Cardiac muscle cell (in vitro differentiated cells and primary cell): ENCODE results near the gene WFDC12. TPM values are rescaled to one million over a fixed set of nuclear protein-coding genes. Genes with fewer than 3 reads are reported as not detected.
A peak's percentile ranks its signal among the peaks of the same experiment; 100 is the strongest.

Experiments used
- DNase-seq, 2 donors: peaks; one replicate each; pipeline versions ENCODE4 v3.0.0 to v3.0.0-alpha.2; 2010 to 2017; ENCODE audit warnings: low read depth in 1 of 2, low spot score in 1 of 2
- H3K27ac ChIP-seq: fragments of 200-600 bp; sonication (generic); 2 replicates; pipeline ENCODE4 v1.5.1; 2016
- H3K27me3 ChIP-seq: fragments of 200-600 bp; sonication (generic); 2 replicates; pipeline ENCODE4 v1.6.0; 2016; ENCODE audit warnings: control low read depth
- H3K36me3 ChIP-seq: fragments of 200-600 bp; sonication (generic); 2 replicates; pipeline ENCODE4 v1.5.1; 2016; ENCODE audit warnings: control low read depth
- H3K4me1 ChIP-seq: fragments of 200-600 bp; sonication (generic); 2 replicates; pipeline ENCODE4 v1.8.1; 2017; ENCODE audit warnings: low read depth, mild to moderate bottlenecking, mixed run types
- H3K4me3 ChIP-seq: fragments of 200-600 bp; sonication (generic); 2 replicates; pipeline ENCODE4 v1.5.1; 2016; ENCODE audit warnings: mild to moderate bottlenecking
- H3K9me3 ChIP-seq: fragments of 200-600 bp; sonication (generic); 2 replicates; pipeline ENCODE4 v1.5.1; 2017; ENCODE audit warnings: low read depth, mild to moderate bottlenecking, control low read depth
- CTCF ChIP-seq: IDR thresholded peaks from 2 replicates; pipeline ENCODE4 v1.5.1; 2012; ENCODE audit warnings: low read depth, mild to moderate bottlenecking, low read length
- polyA plus RNA-seq: library from polyadenylated mRNA; unstranded; fragments of >200 nt; fragmentation: Nextera tagmentation; extraction: Ambion mirVana; gene quantifications from 2 replicates; pipeline ENCODE4 v1.2.1, GENCODE V29; 2016
- total RNA-seq: library from RNA; depleted of rRNA; stranded (reverse); fragments of >200 nt; gene quantifications from 2 replicates; pipeline ENCODE4 v1.2.3, GENCODE V29; 2016

Gene WFDC12
- total and polyA plus RNA-seq, 2 experiments from 2014 or later, result not detected

DNA sequence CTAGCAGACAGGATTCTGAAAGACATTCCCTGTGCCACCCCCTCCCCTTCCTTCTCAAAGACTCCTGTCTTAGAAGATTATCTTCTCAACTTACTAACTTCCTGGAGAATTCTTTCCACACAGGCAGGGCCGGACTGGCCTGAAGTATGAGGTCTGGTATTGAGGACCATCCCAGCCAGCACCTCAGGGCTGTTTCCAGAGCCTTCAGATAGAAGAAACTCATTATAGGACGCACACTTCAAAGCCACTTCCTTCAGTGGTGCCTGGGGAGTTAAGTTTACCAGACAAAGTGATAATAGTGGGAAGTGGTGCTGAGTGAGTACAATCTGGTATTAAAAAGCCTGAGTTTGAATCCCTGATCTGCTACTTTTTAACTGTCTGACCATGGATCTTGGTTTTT is 39.0 kb downstream of the WFDC12 start:
- no peak for TF ChIP-seq CTCF
- H3K4me1 ChIP-seq, result no peaks in the 10 kb centered on the region
- H3K4me3 ChIP-seq, result no peak overlapping the region
- H3K27me3 ChIP-seq, result no peaks in the 10 kb centered on the region
- no peak overlapping the region for H3K27ac ChIP-seq
- no peak for DNase-seq
- no peaks in the 10 kb centered on the region for H3K36me3 ChIP-seq
- no peaks in the 10 kb centered on the region for H3K9me3 ChIP-seq

GRCh38 chr20:45083127-45083526 is 41.1 kb downstream of the WFDC12 start:
- Histone ChIP-seq H3K4me1 (no peaks in the 10 kb centered on the region), H3K27ac (no peak overlapping the region), H3K36me3 (no peaks in the 10 kb centered on the region), H3K4me3 (no peak overlapping the region), H3K27me3 (no peaks in the 10 kb centered on the region), H3K9me3 (no peaks in the 10 kb centered on the region)
- no peak for DNase-seq
- TF ChIP-seq CTCF, result no peak

DNA sequence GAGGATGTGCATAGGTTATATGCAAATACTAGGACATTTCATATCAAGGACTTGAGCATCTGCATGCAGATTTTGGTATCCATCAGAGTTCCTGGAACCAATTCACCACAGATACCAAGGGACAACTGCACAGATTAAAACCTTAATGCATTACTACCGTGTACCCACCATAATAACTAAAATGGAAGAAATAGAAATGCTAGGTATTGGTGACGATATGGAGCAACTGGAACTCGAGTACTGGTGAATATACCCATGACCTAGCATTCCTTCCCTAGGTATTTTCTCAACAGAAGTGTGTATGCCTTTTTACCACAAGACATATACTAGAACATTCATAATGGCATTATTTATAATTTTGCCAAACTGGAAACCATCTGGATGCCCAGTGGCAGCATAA is 41.8 kb downstream of the WFDC12 start:
- Histone ChIP-seq H3K4me1 (no peaks in the 10 kb centered on the region), H3K4me3 (no peak overlapping the region), H3K36me3 (peaks cover 4% of the 10 kb centered on the region), H3K27me3 (no peaks in the 10 kb centered on the region), H3K27ac (no peak overlapping the region), H3K9me3 (no peaks in the 10 kb centered on the region)
- TF ChIP-seq CTCF, result no peak
- no peak for DNase-seq

GRCh38 chr20:45080867-45081624 is 43.2 kb downstream of the WFDC12 start:
- peaks cover 4% of the 10 kb centered on the region for H3K36me3 ChIP-seq
- no peak overlapping the region for H3K27ac ChIP-seq
- no peak overlapping the region for H3K4me3 ChIP-seq
- no peaks in the 10 kb centered on the region for H3K27me3 ChIP-seq
- no peaks in the 10 kb centered on the region for H3K4me1 ChIP-seq
- TF ChIP-seq CTCF, result peak; percentile 60
- no peaks in the 10 kb centered on the region for H3K9me3 ChIP-seq
- peak; percentile 3 to 44 for DNase-seq

- no peak for TF ChIP-seq CTCF
- H3K36me3 ChIP-seq, result peaks cover 4% of the 10 kb centered on the region
- H3K27me3 ChIP-seq, result no peaks in the 10 kb centered on the region
- H3K27ac ChIP-seq, result no peak overlapping the region
- no peaks in the 10 kb centered on the region for H3K4me1 ChIP-seq
- no peak overlapping the region for H3K4me3 ChIP-seq
- no peak for DNase-seq
- no peaks in the 10 kb centered on the region for H3K9me3 ChIP-seq
Observed at GRCh38 chr20:45077559-45077958, 46.7 kb downstream of the WFDC12 start.

Other genes with a start within 250 kb of the WFDC12 start
- gene YWHAB, start 238.8 kb downstream of the WFDC12 start, total RNA-seq, result 66.0 and 66.8 TPM in 2 replicates
- 167 and 242 TPM in 2 replicates for gene YWHAB, start 238.8 kb downstream of the WFDC12 start, polyA plus RNA-seq
- 15.3 and 36.0 TPM in 2 replicates for gene PABPC1L, start 214.4 kb downstream of the WFDC12 start, total RNA-seq
- 14.9 and 17.2 TPM in 2 replicates for gene PABPC1L, start 214.4 kb downstream of the WFDC12 start, polyA plus RNA-seq
- 79.2 and 80.0 TPM in 2 replicates for gene TOMM34, start 164.1 kb downstream of the WFDC12 start, total RNA-seq
- 107 and 130 TPM in 2 replicates for gene TOMM34, start 164.1 kb downstream of the WFDC12 start, polyA plus RNA-seq
- 9.7 and 16.0 TPM in 2 replicates for gene STK4, start 158.0 kb downstream of the WFDC12 start, total RNA-seq
- 18.0 and 19.1 TPM in 2 replicates for gene STK4, start 158.0 kb downstream of the WFDC12 start, polyA plus RNA-seq
- not detected in 2 replicates for gene KCNS1, start 23.3 kb downstream of the WFDC12 start, total RNA-seq
- gene KCNS1, start 23.3 kb downstream of the WFDC12 start, polyA plus RNA-seq, result 0.19 TPM in 1 of 2 replicates, not detected in the other
- not detected in 2 replicates for gene WFDC5, start 9.3 kb downstream of the WFDC12 start, total RNA-seq
- not detected in 2 replicates for gene WFDC5, start 9.3 kb downstream of the WFDC12 start, polyA plus RNA-seq
- not detected in 2 replicates for gene PI3, start 50.4 kb upstream of the WFDC12 start, total RNA-seq
- not detected in 2 replicates for gene PI3, start 50.4 kb upstream of the WFDC12 start, polyA plus RNA-seq
- not detected in 2 replicates for gene SEMG1, start 82.6 kb upstream of the WFDC12 start, total RNA-seq
- gene SEMG1, start 82.6 kb upstream of the WFDC12 start, polyA plus RNA-seq, result not detected in 2 replicates
- gene SEMG2, start 96.9 kb upstream of the WFDC12 start, total RNA-seq, result not detected in 2 replicates
- not detected in 2 replicates for gene SEMG2, start 96.9 kb upstream of the WFDC12 start, polyA plus RNA-seq
- not detected in 2 replicates for gene SLPI, start 130.1 kb upstream of the WFDC12 start, total RNA-seq
- 6.0 TPM in 1 of 2 replicates, not detected in the other for gene SLPI, start 130.1 kb upstream of the WFDC12 start, polyA plus RNA-seq
- not detected in 2 replicates for gene RBPJL, start 182.4 kb upstream of the WFDC12 start, total RNA-seq
- not detected in 2 replicates for gene RBPJL, start 182.4 kb upstream of the WFDC12 start, polyA plus RNA-seq
- not detected in 2 replicates for gene MATN4, start 183.8 kb upstream of the WFDC12 start, total RNA-seq
- gene MATN4, start 183.8 kb upstream of the WFDC12 start, polyA plus RNA-seq, result not detected in 2 replicates
- 36.0 and 55.7 TPM in 2 replicates for gene SDC4, start 224.0 kb upstream of the WFDC12 start, total RNA-seq
- 35.4 and 74.4 TPM in 2 replicates for gene SDC4, start 224.0 kb upstream of the WFDC12 start, polyA plus RNA-seq
- gene SYS1, start 238.7 kb upstream of the WFDC12 start, total RNA-seq, result 24.5 and 28.0 TPM in 2 replicates
- gene SYS1, start 238.7 kb upstream of the WFDC12 start, polyA plus RNA-seq, result 16.9 and 20.0 TPM in 2 replicates